Kidney (tissue), 14 donors: ENCODE measurements around the gene ERGIC3. TPM values are rescaled to one million over a fixed set of nuclear protein-coding genes. Genes with fewer than 3 reads are reported as not detected.

Experiments
- DNase-seq, 5 donors: peaks; one replicate each; pipeline ENCODE4 v3.0.0-alpha.2; 2013 to 2020
- FAIRE-seq: peaks from 2 replicates; lab custom pipeline; 2012; peaks lifted over from hg19 to GRCh38; lab: Jason Lieb, UNC
- H3K27ac ChIP-seq, 2 donors: one replicate each; pipeline ENCODE4 v1.7.0; 2013; ENCODE audit warnings: low read depth in 2 of 2, low read length in 2 of 2, inconsistent platforms in 1 of 2
- H3K27me3 ChIP-seq: one replicate; pipeline ENCODE4 v1.7.1; 2013; ENCODE audit warnings: low read length, inconsistent platforms; ENCODE audit not compliant: control insufficient read depth, insufficient read depth
- H3K36me3 ChIP-seq, 3 donors: one replicate each; pipeline versions ENCODE4 v1.7.0 to v1.7.1; 2013; ENCODE audit warnings: low read length in 3 of 3, control low read depth in 1 of 3, inconsistent platforms in 1 of 3; ENCODE audit not compliant: insufficient read depth in 3 of 3, control insufficient read depth in 2 of 3
- H3K4me1 ChIP-seq, 3 donors: one replicate each; pipeline versions ENCODE4 v1.7.0 to v1.7.1; 2013; ENCODE audit warnings: low read length in 3 of 3, inconsistent platforms in 1 of 3, low read depth in 1 of 3; ENCODE audit not compliant: control insufficient read depth in 2 of 3, insufficient read depth in 2 of 3
- H3K4me3 ChIP-seq, 3 donors: one replicate each; pipeline versions ENCODE4 v1.7.0 to v1.8.1; 2013; ENCODE audit warnings: low read length in 3 of 3, control low read depth in 1 of 3, inconsistent platforms in 1 of 3
- H3K9ac ChIP-seq, 3 donors: one replicate each; pipeline versions ENCODE4 v1.7.0 to v1.7.1; 2013; ENCODE audit warnings: low read length in 3 of 3, control low read depth in 1 of 3, inconsistent platforms in 1 of 3
- H3K9me3 ChIP-seq, 3 donors: one replicate each; pipeline versions ENCODE4 v1.7.0 to v1.7.1; 2013; ENCODE audit warnings: low read length in 3 of 3, control low read depth in 1 of 3, inconsistent platforms in 1 of 3; ENCODE audit not compliant: control insufficient read depth in 2 of 3, insufficient read depth in 1 of 3
- CTCF ChIP-seq: IDR thresholded peaks from 3 replicates; pipeline ENCODE4 v1.5.1; 2012; ENCODE audit warnings: mild to moderate bottlenecking, moderate library complexity, borderline replicate concordance; ENCODE audit not compliant: insufficient read depth; ENCODE audit errors: extremely low read depth
- intact Hi-C: fragments of 100-400 bp; cut with DNase I; formaldehyde crosslinking; loops from one replicate; pipeline ENCODE4 v1.11.1; 2022
- polyA plus RNA-seq: library from polyadenylated mRNA; stranded (reverse); fragments of 350-450 nt; fragmentation: Illumina TruSeq; extraction: RNeasy Lipid Tissue Mini Kit (QIAGEN cat#74804); gene quantifications from one replicate; pipeline ENCODE4 v1.2.3, GENCODE V29; 2014; ENCODE audit warnings: low read depth, low replicate concordance; ENCODE audit not compliant: insufficient read depth
- total RNA-seq: library from RNA; stranded (reverse); fragmentation: NEBNext Ultra II Directional; extraction: Animal tissue kit (Norgen Biotek cat#: 25700); gene quantifications from one replicate; pipeline ENCODE4 v1.2.1, GENCODE V29; 2021
- donor health status: control.
- donor health status: control.
- donor health status: control.
- donor health status: control.
- donor health status: control.
- donor health status: DM: yes; HTN: yes; CAD: no.
- donor health status: Normal renal cell carcinoma (clear cell type).

Gene ERGIC3
- total and polyA plus RNA-seq, 2 donors from 2014 or later = 230 to 371 TPM

GRCh38 chr20:35564905-35565304, 23.0 kb downstream of the ERGIC3 start:
- Histone ChIP-seq H3K4me3 (no peak overlapping the region), H3K4me1 (no peaks in the 10 kb centered on the region), H3K9me3 (no peaks in the 10 kb centered on the region), H3K27me3 (no peaks in the 10 kb centered on the region), H3K27ac (no peak overlapping the region), H3K9ac (no peak overlapping the region), H3K36me3 (no peaks in the 10 kb centered on the region)
- no peak for TF ChIP-seq CTCF
- FAIRE-seq (no peak), DNase-seq (no peak)
- intact Hi-C loops = no loop called here

GRCh38 chr20:35568645-35569044, 26.8 kb downstream of the ERGIC3 start:
- peak; percentile 16 for TF ChIP-seq CTCF
- intact Hi-C loops = no loop called here
- Histone ChIP-seq H3K9ac (no peak overlapping the region), H3K27ac (no peak overlapping the region), H3K27me3 (no peaks in the 10 kb centered on the region), H3K4me1 (no peaks in the 10 kb centered on the region), H3K4me3 (no peak overlapping the region), H3K36me3 (no peaks in the 10 kb centered on the region), H3K9me3 (no peaks in the 10 kb centered on the region)
- FAIRE-seq (no peak), DNase-seq (peak in 2 of 5 donors; percentile 28 to 32)

DNA sequence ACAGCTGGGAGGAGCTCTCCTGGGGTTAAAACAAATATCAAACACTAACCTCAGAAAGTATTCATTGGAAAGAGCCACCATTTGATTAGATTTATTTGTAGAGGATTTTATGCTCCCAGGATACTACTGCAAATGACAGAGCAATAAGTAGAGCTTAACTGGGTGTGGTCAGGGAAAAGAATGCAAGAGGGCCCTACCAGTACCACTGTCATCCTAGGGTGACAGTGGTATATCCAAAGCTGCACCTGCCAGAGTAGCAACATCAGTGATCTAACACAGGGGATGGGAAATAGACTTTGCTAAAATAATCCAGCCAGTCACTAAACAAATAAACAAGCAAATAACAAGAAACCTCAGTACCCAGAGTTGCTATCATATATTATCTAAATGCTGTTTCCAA, 29.7 kb downstream of the ERGIC3 start:
- FAIRE-seq = no peak
- Histone ChIP-seq H3K4me3 (no peak overlapping the region), H3K27me3 (no peaks in the 10 kb centered on the region), H3K9me3 (no peaks in the 10 kb centered on the region), H3K4me1 (no peaks in the 10 kb centered on the region), H3K9ac (no peak overlapping the region), H3K27ac (no peak overlapping the region), H3K36me3 (no peaks in the 10 kb centered on the region)
- no peak for DNase-seq
- TF ChIP-seq CTCF = no peak
- intact Hi-C loops = no loop called here

- intact Hi-C loops = no loop called here
- Histone ChIP-seq H3K9me3 (no peaks in the 10 kb centered on the region), H3K4me1 (no peaks in the 10 kb centered on the region), H3K4me3 (no peak overlapping the region), H3K27ac (no peak overlapping the region), H3K9ac (no peak overlapping the region), H3K27me3 (no peaks in the 10 kb centered on the region), H3K36me3 (no peaks in the 10 kb centered on the region)
- no peak for FAIRE-seq
- TF ChIP-seq CTCF = no peak
- DNase-seq = peak in 1 of 5 donors; percentile 14
These were observed 31.0 kb downstream of the ERGIC3 start for GRCh38 chr20:35572838-35573237.
